ENCODE results near the gene SMC1B.
A peak's percentile ranks its signal among the peaks of the same experiment; 100 is the strongest.
"Not testable (repeated sequence)": the region's sequence is repeated elsewhere in the genome, so short reads cannot be mapped to it uniquely, and the experiment has no call there.

SMC1B gene

DNA sequence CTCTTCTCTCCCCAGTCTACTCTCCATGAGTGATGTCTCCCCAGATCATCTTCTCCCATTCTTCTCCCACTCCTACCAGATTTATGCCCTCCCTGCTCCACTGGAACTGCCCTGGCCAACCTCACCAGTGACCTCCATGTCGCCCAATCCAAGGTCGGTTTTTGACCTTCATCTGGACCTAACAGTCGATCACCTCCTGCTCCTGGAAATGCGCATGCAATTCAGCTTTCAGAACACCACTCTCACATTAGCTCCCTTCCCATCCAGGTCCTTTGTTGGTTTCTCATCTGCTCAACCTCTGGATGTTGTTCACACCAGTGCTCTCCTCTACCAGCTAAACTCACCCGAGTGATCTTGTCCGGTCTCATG is 5.4 kb upstream of the SMC1B start:
- no peak for DNase-seq

DNA sequence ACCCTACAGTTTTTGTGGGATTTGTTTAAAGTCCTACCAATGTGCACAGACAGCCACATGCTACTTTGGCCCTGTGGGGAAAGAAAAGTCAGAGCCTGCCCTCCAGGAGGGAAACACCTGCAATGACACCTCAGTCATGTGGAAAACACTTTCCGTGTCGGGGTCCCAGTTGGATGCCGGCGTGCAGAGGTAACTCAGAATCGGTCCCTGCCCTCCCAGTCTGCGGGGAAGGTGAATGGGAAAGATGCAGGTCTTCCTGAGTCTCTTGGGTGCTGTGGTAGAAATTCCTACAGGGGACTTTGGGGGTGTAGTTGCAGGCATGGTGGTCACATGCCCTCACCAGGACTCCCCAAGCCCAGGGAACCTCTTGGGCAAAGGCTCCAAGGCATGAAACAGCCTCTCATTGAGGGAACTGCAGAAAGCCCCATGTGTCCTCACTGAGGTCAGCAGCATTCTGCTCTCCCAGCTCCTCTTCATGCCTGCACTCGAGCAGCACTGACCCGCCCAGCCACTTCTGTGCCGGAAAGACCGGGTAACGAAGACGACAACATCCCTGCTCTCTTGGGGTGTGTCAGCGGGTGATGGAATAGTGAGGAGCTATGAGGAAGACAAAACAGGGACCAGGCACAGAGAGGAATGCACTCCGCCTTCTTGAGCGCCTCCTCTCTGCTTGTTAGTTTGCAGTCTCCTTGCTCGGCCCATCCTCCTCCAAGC is 4.8 kb upstream of the SMC1B start:
- no peak for DNase-seq

DNA sequence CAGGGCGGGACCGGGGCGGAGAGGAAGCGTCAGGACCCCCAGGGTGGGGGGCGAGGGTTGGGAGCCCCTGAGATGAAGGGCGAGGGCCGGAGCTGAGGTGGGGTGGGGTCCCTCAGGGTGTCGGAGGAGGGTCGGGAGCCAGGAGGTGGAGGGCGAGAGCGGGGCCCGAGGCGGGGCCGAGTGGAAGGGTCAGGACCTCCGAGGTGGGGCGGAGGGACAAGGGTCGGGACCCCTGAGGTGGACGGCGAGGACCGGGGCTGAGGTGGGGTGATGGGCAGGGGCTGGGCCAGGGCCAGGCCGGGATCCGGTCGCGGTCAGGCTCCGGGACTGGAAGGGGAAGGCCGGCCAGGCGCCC is 409 bp downstream of the SMC1B start:
- DNase-seq = no peak

DNA sequence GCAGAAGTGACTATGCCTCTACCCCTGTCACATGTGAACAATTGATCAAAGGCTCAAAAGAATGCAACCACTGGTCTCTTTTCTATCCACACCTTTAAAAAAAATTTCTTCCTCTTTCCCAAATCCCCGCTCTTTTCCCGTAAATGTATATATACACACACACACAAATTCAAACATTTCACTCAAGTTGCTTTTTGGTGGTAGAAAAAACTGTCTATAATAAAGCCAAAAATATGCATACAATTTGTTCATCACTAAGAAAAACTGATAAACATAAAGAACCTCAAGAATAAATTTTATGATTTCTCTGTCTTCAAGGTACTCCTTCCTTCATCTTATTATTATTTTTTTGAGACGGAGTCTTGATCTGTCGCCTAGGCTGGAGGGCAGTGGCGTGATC is 5.6 kb downstream of the SMC1B start:
- DNase-seq = no peak

DNA sequence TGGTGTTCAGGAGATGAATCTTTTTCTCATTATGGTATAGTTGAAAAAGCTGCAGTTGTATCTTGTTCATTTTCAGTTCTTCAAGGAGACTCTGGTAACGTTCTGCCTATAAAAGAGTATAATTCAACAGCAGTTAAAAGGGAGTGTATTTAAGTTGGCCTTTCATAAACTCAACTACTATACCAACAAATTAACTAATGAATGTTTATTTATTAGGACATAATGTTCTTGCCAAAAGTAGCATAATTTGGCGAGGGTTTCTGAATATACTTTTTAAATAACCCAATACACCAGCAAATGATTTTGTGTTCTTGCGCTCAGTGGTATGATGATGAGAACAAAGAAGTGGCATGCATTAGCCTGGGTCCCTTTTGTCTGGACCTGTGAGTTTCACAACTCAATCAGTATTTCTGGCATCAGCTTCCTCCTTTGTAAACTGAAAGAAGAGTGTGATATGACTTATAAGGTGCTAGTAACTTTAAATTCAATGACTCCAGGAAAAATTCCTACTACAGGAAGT is 10.9 kb downstream of the SMC1B start:
- DNase-seq = no peak

DNA sequence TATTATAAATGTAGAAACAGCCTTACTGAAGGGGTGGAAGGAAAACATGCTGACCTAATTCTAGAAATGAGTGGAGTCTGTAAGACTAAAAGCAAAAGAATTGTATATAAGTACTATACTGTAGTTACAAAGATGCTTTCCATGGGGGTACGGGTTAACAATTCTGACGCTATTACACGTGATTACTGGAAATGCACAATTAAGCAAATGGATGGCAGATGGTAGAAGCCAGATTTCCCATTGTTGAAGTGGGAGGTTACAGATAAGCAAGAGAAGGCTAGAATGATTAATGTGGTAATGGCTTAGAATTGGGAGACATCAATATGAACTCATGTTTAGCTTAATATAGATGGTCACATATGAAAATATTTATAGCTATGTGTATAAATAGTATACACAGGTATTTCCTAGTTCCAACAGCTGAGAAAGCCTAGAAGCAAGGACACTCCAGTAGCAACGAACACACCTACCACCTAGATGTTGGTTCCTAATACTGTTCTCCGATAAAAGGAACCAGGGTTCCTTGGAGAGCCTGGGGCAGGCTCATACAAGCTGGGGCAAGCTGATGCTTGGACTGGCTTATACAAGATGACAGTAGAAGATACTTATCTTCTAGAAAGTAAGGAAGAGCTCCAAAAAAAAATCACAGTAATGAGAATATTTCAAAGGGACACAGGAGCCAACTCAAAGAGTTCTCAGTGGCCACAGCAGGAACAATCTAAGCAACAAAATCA is 13.5 kb downstream of the SMC1B start:
- no peak for DNase-seq

DNA sequence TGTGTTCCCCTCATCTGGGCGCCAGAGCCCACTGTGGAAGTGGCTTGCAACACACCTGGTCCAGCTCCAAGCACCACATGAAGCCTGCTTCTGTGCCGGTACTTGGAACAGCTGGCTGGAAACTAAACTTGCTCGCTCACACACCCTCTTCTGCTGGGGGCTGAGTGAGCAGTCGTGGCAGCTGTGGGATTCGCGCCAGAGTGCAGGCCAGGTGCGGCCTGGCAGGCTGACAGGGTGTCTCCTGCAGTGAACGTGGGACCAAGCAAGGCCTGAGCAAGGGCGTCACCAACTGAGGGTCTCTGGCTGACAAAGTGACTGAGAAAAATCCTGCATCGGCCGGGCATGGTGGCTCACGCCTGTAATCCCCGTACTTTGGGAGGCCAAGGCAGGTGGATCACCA is 15.2 kb downstream of the SMC1B start:
- DNase-seq = no peak

DNA sequence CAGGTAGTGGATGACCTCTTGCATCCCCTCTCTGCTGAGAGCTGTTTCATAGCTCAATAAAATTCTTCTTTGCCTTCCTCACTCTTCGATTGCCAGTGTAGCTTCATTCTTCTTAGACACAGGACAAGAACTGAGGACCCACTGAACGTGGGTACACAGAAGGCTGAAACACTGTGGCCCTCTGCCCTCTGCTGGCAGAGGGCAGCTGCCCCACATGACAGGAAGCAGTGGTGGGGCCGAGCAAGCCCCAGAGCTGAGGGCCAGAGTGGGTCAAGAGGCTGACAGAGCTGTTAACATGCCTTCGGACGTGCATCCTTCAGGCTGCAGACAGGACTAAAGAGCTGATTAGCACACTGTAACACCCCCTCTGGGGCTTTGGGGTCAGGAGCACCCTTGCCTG is 15.6 kb downstream of the SMC1B start:
- DNase-seq = no peak

DNA sequence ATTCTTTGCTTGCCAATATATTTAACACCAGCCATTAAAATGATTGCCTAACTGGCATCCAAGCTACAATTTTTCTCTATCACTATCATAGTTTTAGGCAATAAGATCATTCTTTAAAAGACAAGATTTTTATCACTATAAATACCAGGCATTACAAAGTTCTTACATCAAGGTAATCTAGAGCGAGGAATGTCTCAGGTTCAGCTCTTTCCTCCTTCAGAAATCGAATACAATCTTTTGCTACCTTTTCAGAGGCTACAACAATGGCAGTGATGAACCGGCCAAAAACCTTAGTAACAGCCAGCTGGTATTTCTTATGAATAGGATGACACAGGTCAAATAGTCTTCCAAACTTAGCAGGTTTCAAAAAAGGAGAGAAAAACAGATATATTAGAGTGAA is 23.9 kb downstream of the SMC1B start:
- no peak for DNase-seq

DNA sequence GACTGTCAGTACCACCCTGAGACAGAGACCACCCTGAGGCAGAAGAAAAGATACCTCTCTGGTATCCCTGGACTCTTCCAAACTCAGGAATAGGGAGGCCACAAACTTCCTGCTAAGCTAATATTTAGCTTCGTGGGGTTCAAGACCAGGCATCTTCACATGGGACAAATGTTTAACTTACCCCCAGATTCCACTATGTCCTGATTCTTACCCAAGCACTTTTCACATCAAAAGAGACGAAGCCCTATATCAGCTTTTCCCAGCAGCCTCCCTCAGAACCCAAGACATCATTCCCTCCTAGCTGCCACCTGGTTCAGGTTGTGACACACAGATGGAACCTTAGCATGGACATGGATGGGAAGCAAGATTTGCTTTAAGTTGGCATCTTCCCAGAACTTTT is 32.1 kb downstream of the SMC1B start:
- no peak for DNase-seq

DNA sequence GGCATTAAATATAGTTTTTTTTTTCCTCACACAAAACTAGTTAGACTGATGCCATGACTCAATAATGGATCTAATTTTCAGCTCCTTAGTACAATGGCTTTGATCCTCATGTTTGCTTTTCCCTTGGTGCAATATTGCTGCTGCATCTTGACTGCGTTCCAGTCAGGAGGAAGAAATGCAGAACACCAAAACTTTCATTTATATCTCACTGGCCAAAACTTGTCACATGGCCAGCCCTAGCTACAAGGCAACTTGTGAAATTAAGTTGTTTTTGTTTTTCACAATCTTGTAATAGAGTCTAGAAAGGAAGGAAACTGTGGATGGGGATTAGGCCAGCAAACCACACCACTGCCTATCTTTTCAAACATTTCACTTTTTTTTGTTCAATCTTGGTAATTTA is 36.7 kb downstream of the SMC1B start:
- no peak for DNase-seq

DNA sequence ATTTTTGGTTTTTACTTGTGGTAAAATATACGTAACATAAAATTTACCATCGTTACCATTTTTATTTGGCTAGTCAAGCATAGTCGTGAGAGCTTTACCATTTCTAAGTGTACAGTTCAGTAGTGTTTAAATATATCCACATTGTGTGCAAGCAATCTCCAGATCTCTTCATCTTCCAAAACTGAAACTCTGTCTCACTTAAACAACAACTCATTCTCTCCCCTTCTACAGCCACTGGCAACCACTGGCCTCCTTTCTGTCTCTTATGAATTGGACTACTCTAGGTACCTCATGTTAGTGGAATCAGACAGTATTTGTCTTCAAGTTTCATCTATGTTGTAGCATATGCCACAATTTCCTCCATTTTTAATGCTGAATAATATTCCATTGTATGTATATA is 37.4 kb downstream of the SMC1B start:
- no peak for DNase-seq

DNA sequence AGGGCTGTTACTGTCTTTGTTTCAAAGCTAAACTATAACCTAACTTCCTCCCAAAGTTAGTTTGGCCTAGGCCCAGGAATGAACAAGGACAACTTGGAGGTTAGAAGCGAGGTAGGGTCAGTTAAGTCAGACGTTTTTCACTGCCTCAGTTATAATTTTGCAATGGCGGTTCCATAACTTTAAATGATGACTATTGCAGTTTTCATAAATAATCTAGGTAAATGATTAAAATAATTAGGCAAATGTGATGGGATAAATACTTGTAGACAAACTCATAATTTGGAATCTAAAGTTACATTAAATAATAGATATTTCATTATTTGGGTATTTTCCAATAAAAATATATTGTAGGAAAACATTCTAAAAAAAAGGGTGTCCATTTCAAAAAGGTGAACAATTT is 39.8 kb downstream of the SMC1B start:
- DNase-seq = not testable (repeated sequence)

DNA sequence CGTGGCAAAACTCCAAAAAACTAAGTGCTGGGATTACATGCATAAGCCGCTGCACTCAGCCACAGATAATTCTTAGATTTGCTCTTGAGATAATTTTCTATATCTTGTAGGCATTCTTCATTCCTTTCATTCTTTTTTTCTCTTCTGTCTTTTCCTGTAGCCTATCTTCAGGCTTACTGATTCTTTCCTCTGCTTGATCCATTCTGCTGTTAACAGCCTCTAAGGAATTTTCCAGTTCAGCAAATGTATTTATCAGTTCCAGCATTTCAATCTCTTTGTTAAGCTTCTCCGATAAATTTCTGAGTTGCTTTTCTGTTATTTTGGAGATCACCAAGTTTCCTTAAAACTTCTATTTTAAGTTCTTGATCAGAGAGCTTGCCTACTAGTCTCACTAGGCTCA is 46.7 kb downstream of the SMC1B start:
- no peak for DNase-seq

DNA sequence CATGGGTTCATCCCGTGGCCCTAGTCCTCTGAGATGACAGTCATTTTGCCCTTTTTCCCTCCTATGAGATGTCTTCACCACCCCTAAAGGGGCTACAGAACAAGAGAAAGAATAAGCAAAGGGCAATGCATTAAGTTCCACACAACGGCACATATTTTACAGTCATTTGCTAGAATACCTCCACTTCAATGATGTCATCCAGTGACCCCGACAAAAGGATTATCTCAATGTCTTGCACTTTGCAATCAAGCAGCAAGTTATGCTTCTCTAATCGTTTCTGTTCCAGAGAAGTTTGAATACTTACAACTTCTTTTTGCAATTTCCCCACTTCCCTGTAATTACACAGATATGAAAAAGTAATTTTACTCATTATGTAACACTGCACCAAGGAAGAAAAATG is 53.8 kb downstream of the SMC1B start:
- no peak for DNase-seq

DNA sequence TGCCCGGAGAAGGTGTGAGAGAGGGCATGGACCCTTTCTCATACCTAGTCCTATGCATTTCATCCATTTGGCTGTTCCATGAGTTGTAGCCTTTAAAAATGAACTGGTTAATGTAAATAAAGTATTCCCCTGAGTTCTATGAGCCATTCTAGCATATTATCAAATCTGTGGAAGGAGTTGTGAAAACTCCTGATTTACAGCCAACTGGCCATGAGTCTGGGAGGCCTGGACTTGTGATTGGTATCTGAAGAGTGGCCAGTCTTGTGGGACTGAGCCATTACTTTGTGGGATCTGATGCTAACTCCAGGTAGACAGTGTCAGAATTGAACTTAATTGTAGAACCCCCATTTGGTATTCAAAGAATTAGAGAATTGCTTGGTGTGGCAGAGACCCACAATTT is 55.3 kb downstream of the SMC1B start:
- no peak for DNase-seq

DNA sequence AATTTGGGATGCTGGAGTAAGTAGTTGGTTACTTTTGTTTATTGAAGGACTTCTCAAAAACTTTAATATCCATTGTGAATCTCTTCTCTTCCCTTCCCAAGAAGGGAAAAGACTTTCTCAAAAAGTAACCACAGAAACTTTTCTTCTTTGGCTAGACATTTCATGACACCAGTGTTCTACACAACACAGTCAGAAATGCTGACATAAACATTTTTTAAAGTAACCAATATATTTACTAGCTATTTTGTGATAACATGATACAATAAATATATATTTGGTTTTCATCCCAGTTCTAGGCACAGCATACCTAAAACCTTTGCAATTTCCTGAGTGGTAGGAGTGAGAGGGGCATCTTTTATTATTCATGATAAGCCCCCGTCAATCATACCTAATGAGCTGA is 55.9 kb downstream of the SMC1B start:
- no peak for DNase-seq

DNA sequence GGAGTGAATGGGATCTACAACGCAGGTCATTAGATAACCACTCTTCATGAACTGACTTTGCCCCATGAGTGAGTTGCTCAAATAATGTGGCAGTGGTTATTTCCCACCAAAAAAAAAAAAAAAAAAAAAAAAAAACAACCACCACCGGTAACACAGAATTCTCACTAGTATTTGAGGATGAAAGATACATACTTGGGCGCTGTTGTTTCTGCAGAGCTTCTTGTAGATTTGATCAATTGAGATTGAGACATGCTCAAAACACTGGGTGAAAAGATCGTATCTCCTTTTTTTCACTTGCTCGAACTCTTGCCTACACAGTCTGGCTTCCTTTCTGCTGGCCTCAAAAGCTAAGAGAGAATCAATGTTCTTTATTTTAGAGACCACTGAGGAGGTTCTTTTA is 59.6 kb downstream of the SMC1B start:
- DNase-seq = peak; percentile 20

DNA sequence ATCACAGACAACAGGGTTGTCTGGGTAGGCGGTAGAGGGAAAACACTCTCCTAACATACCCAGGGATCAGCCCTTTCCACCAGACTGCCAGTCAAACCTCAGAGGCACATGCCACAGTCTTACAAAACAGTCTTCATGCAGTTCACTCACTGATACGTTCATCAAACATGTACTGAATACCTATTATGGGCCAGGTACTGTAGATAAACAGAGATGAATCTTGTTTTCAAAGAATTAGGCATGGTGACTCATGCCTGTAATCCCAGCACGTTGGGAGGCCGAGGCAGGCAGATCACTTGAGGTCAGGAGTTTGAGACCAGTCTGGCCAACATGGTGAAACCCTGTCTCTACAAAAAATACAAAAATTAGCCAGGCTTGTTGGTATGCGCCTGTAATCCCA is 60.6 kb downstream of the SMC1B start:
- DNase-seq = not testable (repeated sequence)

DNA sequence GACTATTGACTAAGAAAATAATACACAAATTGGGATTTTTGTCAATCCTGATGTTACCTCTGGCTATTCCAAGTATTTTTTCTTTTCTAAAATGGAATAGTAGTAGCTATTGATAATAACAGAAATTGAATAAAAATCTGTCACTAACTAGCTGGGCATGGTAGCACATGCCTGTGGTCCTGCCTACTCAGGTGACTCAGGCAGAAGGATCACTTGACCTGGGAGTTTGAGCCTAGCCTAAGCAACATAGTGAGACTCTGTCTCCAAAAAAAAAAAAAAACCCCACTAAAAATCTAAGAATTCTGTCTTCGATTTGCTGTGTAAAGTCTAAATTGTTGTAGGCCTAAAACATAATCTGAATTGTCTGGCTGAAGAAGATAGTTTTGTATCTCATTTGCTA is 61.4 kb downstream of the SMC1B start:
- no peak for DNase-seq

DNA sequence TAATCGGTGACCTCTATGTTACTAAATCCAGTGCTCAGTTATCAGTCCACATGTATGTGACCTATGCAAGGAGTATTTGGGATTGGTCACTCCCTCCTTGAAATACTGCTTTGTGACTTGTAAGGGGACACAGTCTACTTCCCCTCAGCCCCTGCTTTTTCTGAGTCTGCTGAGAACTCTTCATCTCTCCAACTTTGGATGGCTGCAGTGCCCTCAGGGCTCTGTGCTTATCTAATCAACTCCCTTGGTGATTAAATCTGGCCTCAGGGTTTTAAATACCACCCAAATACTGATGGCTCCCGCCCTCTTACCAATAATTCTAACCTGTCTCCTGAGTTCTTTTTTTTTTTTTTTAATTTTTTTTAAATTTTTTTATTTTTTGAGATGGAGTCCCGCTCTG is 63.5 kb downstream of the SMC1B start:
- no peak for DNase-seq

DNA sequence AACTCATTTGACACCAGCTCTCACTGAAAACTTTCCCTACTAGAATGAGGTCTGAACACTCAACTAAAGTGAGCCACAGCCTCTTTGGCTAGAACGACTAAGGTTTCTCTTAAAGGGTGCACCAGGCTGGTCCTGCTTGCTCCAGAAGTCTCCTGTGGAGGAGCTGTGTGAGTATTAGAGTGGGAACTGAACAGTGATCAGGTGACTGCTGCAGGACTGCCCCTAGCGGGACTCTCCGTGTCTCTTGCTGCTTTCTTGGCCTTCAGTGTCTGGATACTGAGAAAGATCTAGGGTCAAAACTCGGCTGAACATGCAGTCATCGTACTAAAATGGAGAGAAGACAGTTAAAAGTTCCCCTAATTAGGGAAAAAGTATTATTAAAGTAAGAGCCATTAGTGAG is 69.1 kb downstream of the SMC1B start:
- DNase-seq = no peak

DNA sequence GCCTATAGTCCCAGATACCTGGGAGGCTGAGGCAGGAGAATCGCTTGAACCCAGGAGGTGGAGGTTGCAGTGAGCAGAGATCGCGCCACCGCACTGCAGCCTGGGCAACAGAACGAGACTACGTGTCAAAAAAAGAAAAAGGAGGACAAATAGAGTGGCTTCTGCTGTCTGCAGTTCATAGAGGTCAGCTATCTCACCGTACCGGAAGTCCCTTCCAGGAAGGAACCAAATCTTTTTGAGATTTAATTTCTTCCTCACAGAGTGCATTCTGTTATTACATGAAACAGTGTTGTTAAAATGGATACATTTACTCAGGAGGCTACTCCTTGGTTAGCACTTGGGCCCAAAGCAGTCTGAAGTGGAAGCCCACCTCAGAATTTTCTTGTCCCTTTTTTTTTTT is 70.3 kb downstream of the SMC1B start:
- no peak for DNase-seq

DNA sequence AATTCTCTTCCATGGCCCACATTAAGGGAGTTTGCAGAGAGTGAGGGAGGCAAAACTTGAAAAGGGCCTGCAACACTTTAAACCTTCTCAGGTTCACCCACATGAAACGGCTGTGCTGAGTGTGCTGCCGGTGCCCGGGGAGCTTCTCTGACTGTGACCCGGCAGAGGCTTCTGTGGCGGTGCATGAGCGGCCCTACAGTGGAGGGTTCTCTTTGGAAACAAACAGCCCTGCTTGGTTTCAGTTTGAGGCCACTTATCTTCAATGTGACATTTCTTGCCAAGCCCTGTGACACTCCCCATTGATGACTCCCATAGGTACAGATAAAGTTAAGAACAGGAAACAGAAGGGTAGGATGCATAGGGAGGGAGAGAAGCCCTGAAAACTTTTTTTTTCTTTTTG is 71.9 kb downstream of the SMC1B start:
- DNase-seq = peak; percentile 40

DNA sequence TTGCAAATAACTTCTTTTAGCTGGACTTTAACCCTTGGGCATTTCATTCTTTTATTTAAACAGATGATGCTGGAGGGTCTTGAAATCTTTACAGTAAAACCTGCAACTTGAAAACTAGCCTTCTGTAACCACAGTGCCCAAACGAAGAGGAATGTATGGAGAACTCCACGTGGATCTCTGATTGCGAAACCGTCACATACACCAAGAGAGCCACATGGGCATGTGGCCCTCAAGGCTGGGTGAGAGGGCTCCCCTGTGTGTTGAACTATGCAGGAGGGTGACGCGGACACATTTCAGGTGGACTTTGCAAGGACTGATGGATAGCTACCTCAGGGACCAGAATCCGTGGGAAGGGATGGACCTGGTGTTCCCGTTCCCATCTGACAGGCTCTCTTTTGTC is 73.1 kb downstream of the SMC1B start:
- no peak for DNase-seq
